Measurements from ENCODE around the gene NPHP1. TPM values are rescaled to one million over a fixed set of nuclear protein-coding genes. Genes with fewer than 3 reads are reported as not detected.
"Not testable (repeated sequence)": the region's sequence is repeated elsewhere in the genome, so short reads cannot be mapped to it uniquely, and the experiment has no call there.

Gene NPHP1
- total RNA-seq, 2 experiments from 2014 or later: 0.42 to 0.60 TPM

GRCh38 chr2:110095994-110096633, 108.7 kb downstream of the NPHP1 start:
- no peaks in the 10 kb centered on the region for H3K36me3 Mint-ChIP-seq (ENCODE audit: low read depth)
- no peak for DNase-seq
- ChIA-PET POLR2A (no interaction called here), CTCF (no interaction called here)
- H3K27ac Mint-ChIP-seq: no peak overlapping the region
- H3K27me3 Mint-ChIP-seq (ENCODE audit: low read depth): peaks cover 5% of the 10 kb centered on the region
- H3K4me1 Mint-ChIP-seq (ENCODE audit: low read depth): peaks cover 4% of the 10 kb centered on the region
- ATAC-seq: no peak
- no peaks in the 10 kb centered on the region for H3K9me3 Mint-ChIP-seq (ENCODE audit: insufficient read depth)
- H3K4me3 Mint-ChIP-seq: no peak overlapping the region

- H3K9me3 Mint-ChIP-seq (ENCODE audit: insufficient read depth); POLR2A ChIA-PET; CTCF ChIA-PET: not testable (repeated sequence)
Measured at GRCh38 chr2:110094884-110095534, 109.8 kb downstream of the NPHP1 start.

GRCh38 chr2:110093924-110094323, 110.9 kb downstream of the NPHP1 start:
- CTCF ChIA-PET; H3K27me3 Mint-ChIP-seq (ENCODE audit: low read depth); POLR2A ChIA-PET; DNase-seq; ATAC-seq; H3K9me3 Mint-ChIP-seq (ENCODE audit: insufficient read depth); H3K4me3 Mint-ChIP-seq; H3K36me3 Mint-ChIP-seq (ENCODE audit: low read depth); H3K27ac Mint-ChIP-seq; H3K4me1 Mint-ChIP-seq (ENCODE audit: low read depth): not testable (repeated sequence)

More at GRCh38 chr2:110094884-110095534, 109.8 kb downstream of the NPHP1 start:
- H3K27me3 Mint-ChIP-seq (ENCODE audit: low read depth); H3K36me3 Mint-ChIP-seq (ENCODE audit: low read depth); ATAC-seq; DNase-seq; H3K4me3 Mint-ChIP-seq; H3K4me1 Mint-ChIP-seq (ENCODE audit: low read depth); H3K27ac Mint-ChIP-seq: not testable (repeated sequence)

- H3K9me3 Mint-ChIP-seq (ENCODE audit: insufficient read depth); ATAC-seq; POLR2A ChIA-PET; H3K27ac Mint-ChIP-seq; H3K4me3 Mint-ChIP-seq; H3K4me1 Mint-ChIP-seq (ENCODE audit: low read depth); DNase-seq; CTCF ChIA-PET; H3K27me3 Mint-ChIP-seq (ENCODE audit: low read depth); H3K36me3 Mint-ChIP-seq (ENCODE audit: low read depth): not testable (repeated sequence)
Measured at GRCh38 chr2:110090164-110090563, 114.6 kb downstream of the NPHP1 start.

- not testable (repeated sequence) for H3K36me3 Mint-ChIP-seq (ENCODE audit: low read depth)
Measured at GRCh38 chr2:110083757-110084156, 121.1 kb downstream of the NPHP1 start.

GRCh38 chr2:110083162-110083561, 121.7 kb downstream of the NPHP1 start:
- H3K27ac Mint-ChIP-seq; DNase-seq; H3K4me3 Mint-ChIP-seq; ATAC-seq; POLR2A ChIA-PET; H3K9me3 Mint-ChIP-seq (ENCODE audit: insufficient read depth); H3K4me1 Mint-ChIP-seq (ENCODE audit: low read depth); H3K27me3 Mint-ChIP-seq (ENCODE audit: low read depth); CTCF ChIA-PET; H3K36me3 Mint-ChIP-seq (ENCODE audit: low read depth): not testable (repeated sequence)

More at GRCh38 chr2:110083757-110084156, 121.1 kb downstream of the NPHP1 start:
- H3K4me3 Mint-ChIP-seq; H3K9me3 Mint-ChIP-seq (ENCODE audit: insufficient read depth); CTCF ChIA-PET; H3K27me3 Mint-ChIP-seq (ENCODE audit: low read depth); ATAC-seq; H3K4me1 Mint-ChIP-seq (ENCODE audit: low read depth); H3K27ac Mint-ChIP-seq; POLR2A ChIA-PET; DNase-seq: not testable (repeated sequence)

- H3K27me3 Mint-ChIP-seq (ENCODE audit: low read depth); ATAC-seq; H3K4me1 Mint-ChIP-seq (ENCODE audit: low read depth); H3K4me3 Mint-ChIP-seq; H3K36me3 Mint-ChIP-seq (ENCODE audit: low read depth); H3K27ac Mint-ChIP-seq; DNase-seq; H3K9me3 Mint-ChIP-seq (ENCODE audit: insufficient read depth); POLR2A ChIA-PET; CTCF ChIA-PET: not testable (repeated sequence)
Measured at GRCh38 chr2:110078104-110078503, 126.7 kb downstream of the NPHP1 start.

GRCh38 chr2:110075896-110076295, 128.9 kb downstream of the NPHP1 start:
- H3K4me1 Mint-ChIP-seq (ENCODE audit: low read depth); CTCF ChIA-PET; H3K27ac Mint-ChIP-seq; H3K9me3 Mint-ChIP-seq (ENCODE audit: insufficient read depth); H3K27me3 Mint-ChIP-seq (ENCODE audit: low read depth); POLR2A ChIA-PET; ATAC-seq; DNase-seq; H3K36me3 Mint-ChIP-seq (ENCODE audit: low read depth); H3K4me3 Mint-ChIP-seq: not testable (repeated sequence)

Small RNAs within 50 kb of the gene (microRNA-seq; reads per million reads assigned to microRNA genes)
- gene MIR4436B1: not detected

Other genes with a start within 250 kb of the NPHP1 start
- not detected for gene MALL, start 89.2 kb downstream of the NPHP1 start, total RNA-seq
- gene MTLN, start 7.5 kb upstream of the NPHP1 start, total RNA-seq: 10 to 100 TPM; 44.7 to 48.2 TPM

Data from activated CD8-positive, alpha-beta T cell treated with anti-CD3 and anti-CD28 coated beads, Interleukin-2, amount 10 ng/mL, durations not matched to agents 7 days and 5 days (primary cell).